Measurements from ENCODE around the gene PSIP1.

DNA sequence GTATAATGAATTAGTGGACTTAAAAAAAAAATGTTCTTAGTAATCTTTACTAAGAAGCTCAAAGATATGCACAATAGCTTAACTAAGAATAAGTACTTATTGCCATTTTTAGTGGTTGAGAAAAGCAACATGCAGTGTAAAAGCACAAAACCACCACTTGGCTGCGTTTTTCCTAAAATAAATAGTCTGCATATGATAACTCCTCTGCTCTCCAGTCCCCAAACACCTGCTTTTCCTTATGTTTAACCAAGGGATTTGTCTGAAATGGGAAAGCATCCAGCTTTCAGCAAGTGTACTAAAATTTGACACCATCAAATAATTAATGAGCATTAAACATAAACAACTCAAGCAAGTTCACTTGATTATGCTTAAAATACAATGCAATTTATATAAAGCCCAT, 41.4 kb downstream of the PSIP1 start:
- no peak for TF ChIP-seq CTCF (IDR thresholded peaks at IDR 0.05)
- no peak for TF ChIP-seq POLR2AphosphoS5 (IDR thresholded peaks at IDR 0.05)

Measured in gastroesophageal sphincter (tissue), 3 donors.